Effector memory CD4-positive, alpha-beta T cell (primary cell): ENCODE results near the gene DUSP23.

Experiments used
- DNase-seq, 3 donors: peaks; one replicate each; pipeline ENCODE4 v3.0.0-alpha.2; 2020
- H3K27ac ChIP-seq: 2 replicates; pipeline ENCODE4 v1.7.0; 2013; ENCODE audit warnings: mild to moderate bottlenecking, low read length, moderate library complexity; ENCODE audit not compliant: insufficient read depth, poor library complexity, severe bottlenecking
- H3K27me3 ChIP-seq: replicated peaks from 2 replicates; pipeline ENCODE4 v1.7.0; 2013; ENCODE audit warnings: mild to moderate bottlenecking, low read length; ENCODE audit not compliant: insufficient read depth, control insufficient read depth, poor library complexity, severe bottlenecking
- H3K36me3 ChIP-seq: 2 replicates; pipeline ENCODE4 v1.7.0; 2013; ENCODE audit warnings: mild to moderate bottlenecking, low read length, moderate library complexity; ENCODE audit not compliant: control insufficient read depth, insufficient read depth
- H3K4me1 ChIP-seq: 2 replicates; pipeline ENCODE4 v1.7.0; 2013; ENCODE audit warnings: low read length, mild to moderate bottlenecking; ENCODE audit not compliant: control insufficient read depth, insufficient read depth, poor library complexity, severe bottlenecking
- H3K4me3 ChIP-seq: 2 replicates; pipeline ENCODE4 v1.7.0; 2013; ENCODE audit warnings: low read length, low read depth, mild to moderate bottlenecking; ENCODE audit not compliant: insufficient read depth, poor library complexity, severe bottlenecking
- H3K9me3 ChIP-seq: 2 replicates; pipeline ENCODE4 v1.7.0; 2013; ENCODE audit warnings: mild to moderate bottlenecking, low read length, moderate library complexity; ENCODE audit not compliant: control insufficient read depth

DUSP23 gene

DNA sequence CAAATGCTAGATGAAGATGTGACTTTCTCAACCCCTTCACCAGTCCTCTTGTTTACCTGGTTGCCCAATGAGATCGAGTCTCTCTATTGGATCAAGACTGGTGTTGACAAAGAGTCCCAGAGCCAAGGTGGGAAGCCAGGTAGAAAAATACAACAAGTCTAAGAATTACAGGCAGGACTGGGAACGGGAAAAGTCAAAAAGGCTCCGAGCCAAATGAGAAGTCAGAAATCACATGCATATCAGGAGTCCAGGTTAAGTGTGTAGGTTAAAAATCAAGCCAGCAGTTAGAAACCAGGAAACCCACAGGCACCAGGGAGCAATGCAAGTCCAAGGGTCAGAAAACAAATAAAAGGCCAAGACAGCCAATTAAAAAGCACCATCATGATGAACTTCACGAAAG, 27.4 kb upstream of the DUSP23 start:
- Histone ChIP-seq H3K4me3 (no peak overlapping the region), H3K27ac (no peak overlapping the region), H3K36me3 (no peaks in the 10 kb centered on the region), H3K4me1 (no peaks in the 10 kb centered on the region), H3K9me3 (no peaks in the 10 kb centered on the region), H3K27me3 (peaks cover 2% of the 10 kb centered on the region)
- no peak for DNase-seq

DNA sequence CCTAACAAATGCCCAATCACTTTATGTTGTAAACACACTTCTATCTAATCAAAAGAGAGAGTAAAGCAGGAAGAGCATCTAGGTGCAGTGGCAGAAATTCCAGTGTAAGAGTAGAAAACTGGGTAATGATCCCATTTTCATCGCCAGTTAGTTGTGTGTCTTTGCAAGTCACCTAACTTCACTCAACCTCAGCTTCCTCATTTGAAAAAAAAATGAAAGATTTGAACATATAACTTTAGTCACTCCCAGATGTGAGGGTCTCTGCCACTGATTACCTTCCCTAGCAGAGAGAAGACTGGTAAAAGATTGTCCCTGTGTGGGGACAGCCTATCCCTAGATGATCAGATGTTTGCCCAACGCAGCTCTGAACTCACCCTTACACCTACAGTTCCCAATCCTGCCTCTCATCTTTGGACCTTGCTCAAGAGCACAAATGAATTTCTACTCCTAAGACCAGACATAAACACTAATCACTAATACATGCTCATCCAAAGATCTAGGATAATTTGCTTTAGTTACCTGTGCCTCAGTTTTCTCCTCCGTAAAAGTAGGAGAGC, 25.2 kb upstream of the DUSP23 start:
- Histone ChIP-seq H3K36me3 (no peaks in the 10 kb centered on the region), H3K9me3 (no peaks in the 10 kb centered on the region), H3K4me1 (no peaks in the 10 kb centered on the region), H3K27ac (no peak overlapping the region), H3K4me3 (no peak overlapping the region), H3K27me3 (peaks cover 2% of the 10 kb centered on the region)
- no peak for DNase-seq

DNA sequence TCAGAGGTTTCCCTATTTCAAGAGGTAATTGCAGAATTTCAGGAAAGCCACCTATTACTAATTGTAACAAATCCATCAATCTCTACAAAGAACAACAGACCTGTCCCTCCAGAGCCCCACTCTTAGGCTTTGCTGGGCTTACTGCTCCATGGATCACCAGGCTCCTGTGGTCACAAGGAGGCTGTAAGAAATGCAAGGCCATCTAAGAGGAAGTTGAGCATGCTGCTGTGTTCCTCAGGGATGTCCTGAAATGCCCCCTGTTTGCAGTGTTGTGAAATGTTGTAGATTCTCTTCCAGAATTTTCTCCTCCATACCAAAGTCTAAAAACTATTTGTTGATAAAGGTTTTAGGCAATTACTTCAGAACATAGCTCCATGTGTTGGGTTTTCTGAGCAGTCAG, 24.4 kb upstream of the DUSP23 start:
- DNase-seq: no peak
- peaks cover 2% of the 10 kb centered on the region for H3K27me3 ChIP-seq
- H3K36me3 ChIP-seq: no peaks in the 10 kb centered on the region

DNA sequence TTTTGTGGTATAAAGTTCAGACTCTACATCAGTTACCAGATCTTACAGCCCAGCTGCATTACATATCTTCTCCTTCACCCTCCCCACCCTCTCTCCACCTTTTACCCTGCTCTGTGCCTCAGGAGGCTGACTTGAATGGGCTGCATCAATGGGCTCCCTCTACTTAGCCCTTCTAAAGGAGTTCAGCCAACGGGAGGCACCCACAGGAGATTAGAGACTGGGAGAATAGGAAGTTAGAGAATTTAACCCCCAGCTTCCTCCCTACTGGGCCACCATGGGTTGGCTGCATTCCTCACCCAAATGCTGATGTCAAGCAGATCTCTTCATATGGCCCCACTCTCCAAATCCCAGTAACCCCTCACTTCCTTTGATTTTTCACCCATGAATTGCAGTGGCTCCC, 17.1 kb upstream of the DUSP23 start:
- Histone ChIP-seq H3K9me3 (no peaks in the 10 kb centered on the region), H3K27me3 (no peaks in the 10 kb centered on the region), H3K4me3 (no peak overlapping the region), H3K27ac (no peak overlapping the region), H3K4me1 (no peaks in the 10 kb centered on the region), H3K36me3 (no peaks in the 10 kb centered on the region)
- no peak for DNase-seq

More for the DNA sequence above, 24.4 kb upstream of the DUSP23 start:
- Histone ChIP-seq H3K27ac (no peak overlapping the region), H3K4me1 (no peaks in the 10 kb centered on the region), H3K4me3 (no peak overlapping the region), H3K9me3 (no peaks in the 10 kb centered on the region)

DNA sequence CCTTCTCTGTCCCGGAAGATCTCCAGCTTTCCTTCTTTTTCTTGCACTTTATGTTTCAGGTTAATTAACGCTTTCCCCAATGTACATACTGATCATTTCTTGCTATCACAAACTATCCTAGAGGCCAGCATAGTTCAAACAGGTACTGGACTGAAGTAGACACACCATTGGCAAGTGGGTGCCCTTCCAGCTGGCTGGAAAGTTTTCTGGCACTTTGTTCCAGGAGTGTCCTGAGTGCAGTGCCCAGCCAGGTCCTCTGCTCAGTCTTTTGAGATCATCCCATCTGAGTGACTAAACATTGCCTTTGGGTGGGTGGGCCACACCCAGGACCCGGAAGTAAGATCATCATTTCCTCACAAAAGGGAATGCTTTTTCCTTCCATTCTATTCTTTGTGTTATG, 15.0 kb upstream of the DUSP23 start:
- Histone ChIP-seq H3K9me3 (no peaks in the 10 kb centered on the region), H3K27me3 (no peaks in the 10 kb centered on the region), H3K36me3 (no peaks in the 10 kb centered on the region), H3K27ac (no peak overlapping the region), H3K4me3 (no peak overlapping the region), H3K4me1 (no peaks in the 10 kb centered on the region)
- DNase-seq: no peak

DNA sequence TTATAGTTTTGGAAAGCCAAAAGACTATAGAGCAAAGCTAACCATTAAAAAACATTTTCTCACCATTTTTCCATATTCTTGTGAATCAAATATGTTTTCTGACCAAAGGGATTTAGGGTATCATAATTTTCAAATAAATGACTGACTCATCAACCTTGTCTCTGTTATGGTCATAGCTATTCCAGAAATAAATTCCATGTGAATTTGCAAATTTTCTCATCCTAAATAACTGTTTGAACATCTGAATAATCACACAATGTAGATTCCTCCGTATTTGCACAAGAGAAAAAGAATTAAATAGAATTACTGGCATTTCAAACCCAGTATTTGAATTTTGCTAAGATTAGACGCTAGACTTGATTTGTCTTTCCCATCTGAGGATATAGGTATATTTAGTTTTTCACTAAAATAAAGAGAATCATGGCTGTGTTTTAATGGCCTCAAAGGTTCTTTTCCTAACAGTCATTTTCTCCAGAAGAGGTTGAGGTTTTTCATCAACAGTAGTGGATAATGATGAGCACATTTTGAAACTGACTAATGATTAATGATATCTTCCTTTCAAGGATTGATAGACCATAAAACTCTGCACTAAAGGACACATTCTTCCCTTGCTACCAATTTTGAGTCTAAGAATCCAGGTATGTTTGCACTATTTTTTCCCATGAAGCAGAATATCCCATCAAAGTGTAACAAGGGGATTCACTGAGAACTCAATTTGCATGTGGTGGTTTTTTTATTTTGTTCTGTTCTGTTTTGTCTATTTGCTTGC, 9.5 kb upstream of the DUSP23 start:
- no peak for DNase-seq
- no peak overlapping the region for H3K4me3 ChIP-seq

DNA sequence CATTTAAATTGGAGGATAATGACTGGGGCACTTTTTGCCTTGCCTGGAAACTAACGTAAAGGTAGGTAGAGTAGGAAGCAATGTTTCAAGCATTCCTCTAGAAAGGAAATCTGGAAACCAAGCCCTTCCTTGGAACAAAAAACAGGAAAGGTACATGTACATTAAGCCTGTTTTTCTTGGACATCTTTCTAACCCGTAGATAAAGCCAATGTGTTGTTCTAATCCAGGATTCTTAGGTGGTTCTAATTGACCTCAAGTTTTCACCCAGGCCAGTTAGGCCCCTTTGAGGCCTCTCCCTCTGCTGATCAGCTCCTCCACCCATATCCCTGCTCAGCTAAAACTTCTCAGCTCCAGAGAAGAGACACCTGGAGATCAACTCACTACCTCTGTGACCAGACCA, 6.3 kb upstream of the DUSP23 start:
- Histone ChIP-seq H3K9me3 (no peaks in the 10 kb centered on the region), H3K4me1 (no peaks in the 10 kb centered on the region), H3K27me3 (no peaks in the 10 kb centered on the region), H3K36me3 (no peaks in the 10 kb centered on the region), H3K4me3 (no peak overlapping the region), H3K27ac (no peak overlapping the region)
- DNase-seq: no peak

More for the DNA sequence above, 9.5 kb upstream of the DUSP23 start:
- Histone ChIP-seq H3K4me1 (no peaks in the 10 kb centered on the region), H3K36me3 (no peaks in the 10 kb centered on the region), H3K27me3 (no peaks in the 10 kb centered on the region), H3K27ac (no peak overlapping the region), H3K9me3 (no peaks in the 10 kb centered on the region)

DNA sequence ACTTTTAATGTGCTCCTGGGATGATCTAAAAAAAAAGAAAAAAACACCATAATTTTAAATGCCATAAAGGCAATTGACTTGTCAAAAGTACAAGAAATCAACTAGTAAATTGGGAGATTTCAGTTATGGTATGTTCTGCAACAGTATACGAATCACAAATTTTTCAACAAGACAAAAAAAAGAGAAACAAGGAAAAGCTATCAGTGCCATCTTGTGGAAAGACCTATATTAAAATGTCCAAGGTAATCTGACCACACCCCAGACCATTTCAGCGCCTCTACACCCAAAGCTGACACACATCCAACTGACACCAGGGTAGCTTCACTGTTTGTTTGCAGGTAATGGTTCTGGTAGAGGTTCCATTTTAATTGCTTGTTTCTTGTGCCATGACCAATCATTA, 5.0 kb upstream of the DUSP23 start:
- no peak for DNase-seq
- Histone ChIP-seq H3K4me3 (no peak overlapping the region), H3K36me3 (no peaks in the 10 kb centered on the region), H3K4me1 (peaks cover 4% of the 10 kb centered on the region), H3K27me3 (no peaks in the 10 kb centered on the region), H3K27ac (no peak overlapping the region), H3K9me3 (no peaks in the 10 kb centered on the region)

DNA sequence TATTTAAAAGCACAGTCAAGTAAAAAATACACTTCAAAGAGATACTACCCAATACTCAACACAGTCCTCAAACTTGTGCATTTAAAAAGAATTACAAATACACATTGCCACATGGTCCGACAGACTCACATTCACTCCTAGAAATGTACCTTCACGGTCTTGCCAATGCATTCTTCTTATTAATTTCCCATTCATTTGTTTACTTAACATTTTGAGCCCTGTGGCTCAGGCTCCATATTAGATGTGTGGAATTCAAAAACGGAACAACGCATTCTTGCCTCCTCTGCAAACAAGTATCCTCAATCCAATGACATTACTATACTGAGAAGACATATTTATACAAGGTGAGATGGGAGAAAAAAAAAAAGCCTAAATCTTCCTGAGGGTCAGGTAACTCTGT, 2.5 kb upstream of the DUSP23 start:
- Histone ChIP-seq H3K4me3 (no peak overlapping the region), H3K4me1 (peaks cover 10% of the 10 kb centered on the region), H3K27me3 (no peaks in the 10 kb centered on the region), H3K9me3 (no peaks in the 10 kb centered on the region), H3K36me3 (no peaks in the 10 kb centered on the region), H3K27ac (no peak overlapping the region)
- DNase-seq: no peak

DNA sequence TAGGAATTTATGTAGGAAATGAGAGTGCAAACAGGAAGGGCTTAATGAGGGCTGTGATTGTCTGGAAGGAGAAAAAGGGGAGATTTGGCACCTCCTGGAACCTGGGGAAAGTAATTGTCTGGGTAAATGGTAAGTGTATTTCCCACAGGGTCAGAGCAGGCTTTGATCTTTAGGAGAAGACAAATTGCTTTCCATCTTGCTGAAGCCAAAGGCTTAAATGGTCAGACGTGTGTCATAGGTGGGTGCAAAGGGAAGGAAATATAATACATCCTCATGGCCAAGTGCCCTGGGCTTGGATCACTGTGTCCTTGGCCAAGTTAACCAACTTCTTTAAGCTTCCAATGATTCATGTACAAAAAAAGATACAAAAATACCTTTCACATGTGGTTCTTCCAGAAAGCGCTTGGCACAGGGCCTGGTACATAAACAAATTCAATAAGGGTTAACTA, 1.3 kb upstream of the DUSP23 start:
- H3K4me1 ChIP-seq: peaks cover 10% of the 10 kb centered on the region
- H3K36me3 ChIP-seq: no peaks in the 10 kb centered on the region
- no peak overlapping the region for H3K27ac ChIP-seq
- DNase-seq: no peak
- H3K4me3 ChIP-seq: no peak overlapping the region
- no peaks in the 10 kb centered on the region for H3K27me3 ChIP-seq
- no peaks in the 10 kb centered on the region for H3K9me3 ChIP-seq
